Measurements from ENCODE around the gene PRKCH.

PRKCH gene

GRCh38 chr14:61341275-61342206, 20.2 kb downstream of the PRKCH start:
- no peak for DNase-seq

GRCh38 chr14:61342486-61342885, 21.1 kb downstream of the PRKCH start:
- peak; percentile 88 for DNase-seq

- DNase-seq = no peak
Observed at GRCh38 chr14:61342932-61343331, 21.6 kb downstream of the PRKCH start.

GRCh38 chr14:61343471-61343870, 22.1 kb downstream of the PRKCH start:
- DNase-seq = no peak

- peak; percentile 57 for DNase-seq
Observed at GRCh38 chr14:61343991-61344405, 22.6 kb downstream of the PRKCH start.

GRCh38 chr14:61344437-61345150, 23.2 kb downstream of the PRKCH start:
- no peak for DNase-seq

- no peak for DNase-seq
Observed at GRCh38 chr14:61345151-61345482, 23.7 kb downstream of the PRKCH start.

GRCh38 chr14:61346221-61346620, 24.8 kb downstream of the PRKCH start:
- DNase-seq = no peak

GRCh38 chr14:61346793-61347192, 25.4 kb downstream of the PRKCH start:
- DNase-seq = no peak

- no peak for DNase-seq
Observed at GRCh38 chr14:61347826-61348443, 26.6 kb downstream of the PRKCH start.

GRCh38 chr14:61350427-61351270, 29.3 kb downstream of the PRKCH start:
- no peak for DNase-seq

- DNase-seq = no peak
Observed at GRCh38 chr14:61351477-61351876, 30.1 kb downstream of the PRKCH start.

- DNase-seq = peak; percentile 67
Observed at GRCh38 chr14:61355892-61356325, 34.5 kb downstream of the PRKCH start.

GRCh38 chr14:61357123-61357522, 35.7 kb downstream of the PRKCH start:
- no peak for DNase-seq

GRCh38 chr14:61358554-61359226, 37.3 kb downstream of the PRKCH start:
- DNase-seq = no peak

- no peak for DNase-seq
Observed at GRCh38 chr14:61360796-61361525, 39.6 kb downstream of the PRKCH start.

GRCh38 chr14:61362072-61362750, 40.8 kb downstream of the PRKCH start:
- DNase-seq = no peak

- DNase-seq = no peak
Observed at GRCh38 chr14:61364243-61364642, 42.9 kb downstream of the PRKCH start.

GRCh38 chr14:61365667-61366212, 44.4 kb downstream of the PRKCH start:
- no peak for DNase-seq

- DNase-seq = no peak
Observed at GRCh38 chr14:61368114-61368710, 46.8 kb downstream of the PRKCH start.
